IMR-90 (cell line): ENCODE measurements around the gene MYO10. TPM values are rescaled to one million over a fixed set of nuclear protein-coding genes. Genes with fewer than 3 reads are reported as not detected.

Source experiments
- ATAC-seq: fragments of 200-7000 bp; cut with Tn5 transposase; 2 replicates; pipeline ENCODE4 v1.9.1; 2020; ENCODE audit warnings: low read depth, mild to moderate bottlenecking, moderate library complexity
- BruUV-seq: library from RNA; stranded (reverse); fragments of 400-500 nt; replicated peaks from 2 replicates; lab custom pipeline; 2021; lab: Mats Ljungman, UMichigan
- CTCF ChIA-PET: fragments of 300-600 bp; formaldehyde crosslinking; extraction: SDS; loops from one replicate; lab custom pipeline; 2021; ENCODE audit warnings: antibody characterized with exemption; lab: Yijun Ruan, JAX
- POLR2A ChIA-PET: fragments of 300-600 bp; sonication (Branson Sonifier 250); formaldehyde crosslinking; loops from one replicate; lab custom pipeline; 2022; ENCODE audit warnings: antibody characterized with exemption; ENCODE audit not compliant: unreplicated experiment; lab: Charles Lee
- DNase-seq: peaks from one replicate; pipeline ENCODE4 v3.0.0; 2013
- H2AFZ ChIP-seq: replicated peaks from 2 replicates; pipeline ENCODE3; 2013; ENCODE audit warnings: low read length, mild to moderate bottlenecking; ENCODE audit not compliant: poor library complexity
- H2AK5ac ChIP-seq: 2 replicates; pipeline ENCODE4 v1.6.1; 2013; ENCODE audit warnings: low read depth, low read length, inconsistent platforms
- H2AK9ac ChIP-seq: replicated peaks from 2 replicates; pipeline ENCODE3; 2013; ENCODE audit warnings: mild to moderate bottlenecking, low read depth, low read length, moderate library complexity; ENCODE audit not compliant: poor library complexity
- H2BK120ac ChIP-seq: 2 replicates; pipeline ENCODE4 v1.6.1; 2013; ENCODE audit warnings: low read depth, low read length, inconsistent platforms
- H2BK15ac ChIP-seq: 3 replicates; pipeline ENCODE4 v1.6.1; 2013; ENCODE audit warnings: low read depth, low read length, inconsistent platforms
- H2BK20ac ChIP-seq: 2 replicates; pipeline ENCODE4 v1.6.1; 2013; ENCODE audit warnings: low read depth, mild to moderate bottlenecking, inconsistent platforms, low read length, moderate library complexity
- H2BK5ac ChIP-seq: 2 replicates; pipeline ENCODE4 v1.6.1; 2013; ENCODE audit warnings: mild to moderate bottlenecking, low read depth, low read length, inconsistent platforms; ENCODE audit not compliant: poor library complexity, severe bottlenecking
- H3K14ac ChIP-seq: replicated peaks from 2 replicates; pipeline ENCODE4 v1.6.1; 2013; ENCODE audit warnings: low read depth, low read length, inconsistent platforms
- H3K18ac ChIP-seq: 2 replicates; pipeline ENCODE4 v1.6.1; 2013; ENCODE audit warnings: low read depth, low read length, control low read depth
- H3K23ac ChIP-seq: 2 replicates; pipeline ENCODE4 v1.6.1; 2013; ENCODE audit warnings: low read depth, low read length, inconsistent platforms
- H3K27ac ChIP-seq: 2 replicates; pipeline ENCODE4 v1.5.1; 2013; ENCODE audit warnings: mild to moderate bottlenecking, control low read depth, low read length; ENCODE audit not compliant: insufficient read depth
- H3K27me3 ChIP-seq: 2 replicates; pipeline ENCODE4 v1.6.1; 2013; ENCODE audit warnings: low read length; ENCODE audit not compliant: control insufficient read depth, insufficient read depth
- H3K36me3 ChIP-seq: 2 replicates; pipeline ENCODE4 v1.6.1; 2013; ENCODE audit warnings: low read length, mixed read lengths; ENCODE audit not compliant: control insufficient read depth, insufficient read depth
- H3K4ac ChIP-seq: 2 replicates; pipeline ENCODE4 v1.6.1; 2013; ENCODE audit warnings: low read depth, low read length, inconsistent platforms
- H3K4me1 ChIP-seq: 2 replicates; pipeline ENCODE4 v1.6.1; 2013; ENCODE audit warnings: low read length, mixed read lengths; ENCODE audit not compliant: control insufficient read depth, insufficient read depth
- H3K4me2 ChIP-seq: 2 replicates; pipeline ENCODE4 v1.6.1; 2013; ENCODE audit warnings: low read depth, mild to moderate bottlenecking, control low read depth, low read length, moderate library complexity
- H3K4me3 ChIP-seq: 2 replicates; pipeline ENCODE4 v1.5.1; 2013; ENCODE audit warnings: low read depth, mild to moderate bottlenecking, control low read depth, low read length, moderate library complexity; ENCODE audit not compliant: insufficient read depth
- H3K56ac ChIP-seq: 2 replicates; pipeline ENCODE4 v1.6.1; 2013; ENCODE audit warnings: low read length, inconsistent platforms; ENCODE audit not compliant: insufficient read depth; ENCODE audit errors: extremely low read depth
- H3K79me1 ChIP-seq, 2 experiments: 2 replicates each; pipeline ENCODE4 v1.6.1; 2013; ENCODE audit warnings: low read length in 2 of 2, inconsistent platforms in 1 of 2, low read depth in 1 of 2
- H3K9ac ChIP-seq: 2 replicates; pipeline ENCODE4 v1.6.1; 2013; ENCODE audit warnings: low read depth, low read length, control low read depth
- H3K9me1 ChIP-seq: 2 replicates; pipeline ENCODE4 v1.6.1; 2013; ENCODE audit warnings: low read length, inconsistent platforms; ENCODE audit not compliant: insufficient read depth
- H3K9me3 ChIP-seq: 2 replicates; pipeline ENCODE4 v1.6.1; 2013; ENCODE audit warnings: low read length; ENCODE audit not compliant: control insufficient read depth, insufficient read depth
- H4K20me1 ChIP-seq: 2 replicates; pipeline ENCODE4 v1.6.1; 2013; ENCODE audit warnings: low read length, inconsistent platforms; ENCODE audit not compliant: insufficient read depth
- H4K5ac ChIP-seq: 2 replicates; pipeline ENCODE4 v1.6.1; 2013; ENCODE audit warnings: mild to moderate bottlenecking, low read depth, low read length, control low read depth
- H4K8ac ChIP-seq, 2 experiments: 2 replicates each; pipeline ENCODE4 v1.6.1; 2013; ENCODE audit warnings: low read depth in 2 of 2, low read length in 2 of 2, control low read depth in 1 of 2, inconsistent platforms in 1 of 2
- H4K91ac ChIP-seq: 2 replicates; pipeline ENCODE4 v1.6.1; 2013; ENCODE audit warnings: low read depth, low read length, inconsistent platforms; ENCODE audit not compliant: insufficient read depth
- CEBPB ChIP-seq: IDR thresholded peaks from 2 replicates; pipeline ENCODE4 v1.6.1; 2012; ENCODE audit warnings: low read depth, low read length, improper control_type of control experiment
- MAZ ChIP-seq: IDR thresholded peaks from 2 replicates; pipeline ENCODE4 v1.6.1; 2012; ENCODE audit warnings: low read depth, mild to moderate bottlenecking, low read length, improper control_type of control experiment, moderate library complexity, borderline replicate concordance
- MXI1 ChIP-seq: IDR thresholded peaks from 2 replicates; pipeline ENCODE4 v1.6.1; 2012; ENCODE audit warnings: low read depth, mild to moderate bottlenecking, low read length, moderate library complexity, borderline replicate concordance
- RAD21 ChIP-seq: IDR thresholded peaks from 2 replicates; pipeline ENCODE4 v1.6.1; 2012; ENCODE audit warnings: low read length, improper control_type of control experiment
- RCOR1 ChIP-seq: IDR thresholded peaks from 2 replicates; pipeline ENCODE4 v1.6.1; 2012; ENCODE audit warnings: mild to moderate bottlenecking, low read length, improper control_type of control experiment; ENCODE audit not compliant: insufficient replicate concordance
- RFX5 ChIP-seq: IDR thresholded peaks from 2 replicates; pipeline ENCODE4 v1.8.0; 2012; ENCODE audit warnings: low read depth, mild to moderate bottlenecking, low read length, moderate library complexity
- WGBS, 2 experiments: methylation state at CpG; one replicate each; pipeline versions ENCODE4 v1.1.5 to v1.1.7; 2013; ENCODE audit warnings: missing lambda C conversion rate in 2 of 2; ENCODE audit not compliant: insufficient read length in 1 of 2; ENCODE audit errors: extremely low coverage in 2 of 2; 5-methylcytosine and 5-hydroxymethylcytosine counted together
- dilution Hi-C: fragments of 300-500 bp; cut with HindIII; formaldehyde crosslinking; loops from one replicate; pipeline ENCODE4 v1.14.3; 2018; ENCODE audit warnings: low sequenced_read_pairs; ENCODE audit not compliant: unreplicated experiment
- in situ Hi-C: fragments of 300-500 bp; cut with MboI; formaldehyde crosslinking; loops from 3 replicates; pipeline ENCODE4 v1.14.3; 2019; ENCODE audit warnings: low sequenced_read_pairs, inconsistent platforms, mixed read lengths
- intact Hi-C: fragments of 100-400 bp; cut with micrococcal nuclease; formaldehyde crosslinking; loops from 2 replicates; pipeline ENCODE4 v1.10.0; 2022
- polyA plus RNA-seq, 3 experiments: library from polyadenylated mRNA; depleted of rRNA; stranded (reverse); fragments of >200 nt; gene quantifications; 2 replicates each; pipeline ENCODE4 v1.2.3, GENCODE V29; 2012; ENCODE audit warnings: low replicate concordance in 1 of 3
- total RNA-seq: library from RNA; depleted of rRNA; stranded (reverse); fragments of >200 nt; gene quantifications from 2 replicates; pipeline ENCODE4 v1.2.3, GENCODE V29; 2012
- TF ChIP-seq, protein P1 (sequence below): conservative IDR thresholded peaks from 2 replicates; pipeline ENCODE4 v1.5.1; 2012; ENCODE audit warnings: mild to moderate bottlenecking, low read depth, low read length, improper control_type of control experiment
- TF ChIP-seq, protein P2 (sequence below): fragments of 150-350 bp; IDR thresholded peaks from 2 replicates; pipeline ENCODE4 v1.6.1; 2017; ENCODE audit warnings: mild to moderate bottlenecking, antibody characterized with exemption, low read length, low read depth

MYO10 gene
- total and polyA plus RNA-seq, 2 of the 4 experiments (the other 2 are of a cell fraction): 39.9 to 115 TPM

DNA sequence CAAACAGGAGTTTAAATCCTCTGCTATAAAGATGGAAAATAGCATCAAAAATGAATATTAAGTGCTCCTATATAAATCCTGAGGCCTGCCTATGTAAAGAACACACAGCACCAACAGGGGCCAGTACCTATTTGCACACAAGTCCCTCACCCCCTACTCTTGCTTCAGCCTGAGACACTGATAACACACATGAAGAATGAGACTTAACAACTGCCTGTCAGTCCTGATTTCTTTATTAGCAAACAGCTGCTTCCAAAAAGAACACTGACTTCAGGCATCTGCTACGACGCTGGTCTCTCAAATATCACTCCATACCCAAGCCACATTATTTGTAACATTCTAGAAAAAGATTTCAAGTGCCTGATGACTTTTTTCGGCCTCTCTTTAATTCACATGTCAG, 55.5 kb downstream of the MYO10 start:
- POLR2A ChIA-PET: interaction anchor here (0.5 kb wide), 1 partner anchor 65 kb away, joined by 7 read pairs; no protein-coding TSS in a partner anchor
- no peak for ATAC-seq
- dilution Hi-C loops: no loop called here
- Histone ChIP-seq H3K4me2 (0 out of 2 replicates have a peak overlapping the region, but pooled peaks have one; percentile 29), H3K27me3 (no peaks in the 10 kb centered on the region), H3K56ac (no peak overlapping the region), H3K4me3 (no peak overlapping the region), H4K5ac (no peak overlapping the region), H2BK5ac (no peak overlapping the region), H2AK5ac (no peak overlapping the region), H3K9me3 (no peaks in the 10 kb centered on the region), H2BK20ac (no peak overlapping the region), H4K8ac (peak overlapping the region in 1 of 2 experiments; percentile 34; a peak in 1 of 4 replicates), H2BK15ac (no peak overlapping the region), H3K79me1 (peaks cover 6 to 84% of the 10 kb centered on the region in 2 experiments; a peak in 2 of 4 replicates), H4K91ac (no peak overlapping the region), H2BK120ac (no peak overlapping the region), H3K9me1 (peaks cover 33% of the 10 kb centered on the region), H3K4me1 (peaks cover 33% of the 10 kb centered on the region), H4K20me1 (peaks cover 94% of the 10 kb centered on the region), H3K27ac (no peak overlapping the region), H2AK9ac (no peak overlapping the region), H3K4ac (no peak overlapping the region), H3K36me3 (peaks cover 7% of the 10 kb centered on the region), H3K14ac (0 out of 2 replicates have a peak overlapping the region, but pooled peaks have one; percentile 13), H2AFZ (no peak overlapping the region), H3K18ac (no peak overlapping the region), H3K23ac (peak overlapping the region; percentile 63), H3K9ac (no peak overlapping the region)
- no TSS peak for BruUV-seq
- in situ Hi-C loops: no loop called here
- CTCF ChIA-PET: no interaction called here
- TF ChIP-seq RFX5 (no peak), CEBPB (no peak), MAZ (no peak), RCOR1 (no peak), MXI1 (no peak), RAD21 (no peak)
- TF ChIP-seq, protein P1, sequence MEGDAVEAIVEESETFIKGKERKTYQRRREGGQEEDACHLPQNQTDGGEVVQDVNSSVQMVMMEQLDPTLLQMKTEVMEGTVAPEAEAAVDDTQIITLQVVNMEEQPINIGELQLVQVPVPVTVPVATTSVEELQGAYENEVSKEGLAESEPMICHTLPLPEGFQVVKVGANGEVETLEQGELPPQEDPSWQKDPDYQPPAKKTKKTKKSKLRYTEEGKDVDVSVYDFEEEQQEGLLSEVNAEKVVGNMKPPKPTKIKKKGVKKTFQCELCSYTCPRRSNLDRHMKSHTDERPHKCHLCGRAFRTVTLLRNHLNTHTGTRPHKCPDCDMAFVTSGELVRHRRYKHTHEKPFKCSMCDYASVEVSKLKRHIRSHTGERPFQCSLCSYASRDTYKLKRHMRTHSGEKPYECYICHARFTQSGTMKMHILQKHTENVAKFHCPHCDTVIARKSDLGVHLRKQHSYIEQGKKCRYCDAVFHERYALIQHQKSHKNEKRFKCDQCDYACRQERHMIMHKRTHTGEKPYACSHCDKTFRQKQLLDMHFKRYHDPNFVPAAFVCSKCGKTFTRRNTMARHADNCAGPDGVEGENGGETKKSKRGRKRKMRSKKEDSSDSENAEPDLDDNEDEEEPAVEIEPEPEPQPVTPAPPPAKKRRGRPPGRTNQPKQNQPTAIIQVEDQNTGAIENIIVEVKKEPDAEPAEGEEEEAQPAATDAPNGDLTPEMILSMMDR: no peak
- TF ChIP-seq, protein P2, sequence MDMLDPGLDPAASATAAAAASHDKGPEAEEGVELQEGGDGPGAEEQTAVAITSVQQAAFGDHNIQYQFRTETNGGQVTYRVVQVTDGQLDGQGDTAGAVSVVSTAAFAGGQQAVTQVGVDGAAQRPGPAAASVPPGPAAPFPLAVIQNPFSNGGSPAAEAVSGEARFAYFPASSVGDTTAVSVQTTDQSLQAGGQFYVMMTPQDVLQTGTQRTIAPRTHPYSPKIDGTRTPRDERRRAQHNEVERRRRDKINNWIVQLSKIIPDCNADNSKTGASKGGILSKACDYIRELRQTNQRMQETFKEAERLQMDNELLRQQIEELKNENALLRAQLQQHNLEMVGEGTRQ: no peak
- DNase-seq: no peak
- WGBS, 2 experiments: 37% methylated on average over 2 of the region's 3 CpGs; no CpG with 5 or more reads in 1 of the 2 experiments
- intact Hi-C loops: no loop called here
